GM18511 (cell line): ENCODE data around the gene AKAP12.
"Not testable (repeated sequence)": the region's sequence is repeated elsewhere in the genome, so short reads cannot be mapped to it uniquely, and the experiment has no call there.

Source experiments
- ATAC-seq: cut with Tn5 transposase; IDR thresholded peaks from one replicate; pipeline ENCODE4 v1.9.1; 2021; ENCODE audit warnings: mild to moderate bottlenecking, moderate library complexity; ENCODE audit not compliant: unreplicated experiment

AKAP12 gene

DNA sequence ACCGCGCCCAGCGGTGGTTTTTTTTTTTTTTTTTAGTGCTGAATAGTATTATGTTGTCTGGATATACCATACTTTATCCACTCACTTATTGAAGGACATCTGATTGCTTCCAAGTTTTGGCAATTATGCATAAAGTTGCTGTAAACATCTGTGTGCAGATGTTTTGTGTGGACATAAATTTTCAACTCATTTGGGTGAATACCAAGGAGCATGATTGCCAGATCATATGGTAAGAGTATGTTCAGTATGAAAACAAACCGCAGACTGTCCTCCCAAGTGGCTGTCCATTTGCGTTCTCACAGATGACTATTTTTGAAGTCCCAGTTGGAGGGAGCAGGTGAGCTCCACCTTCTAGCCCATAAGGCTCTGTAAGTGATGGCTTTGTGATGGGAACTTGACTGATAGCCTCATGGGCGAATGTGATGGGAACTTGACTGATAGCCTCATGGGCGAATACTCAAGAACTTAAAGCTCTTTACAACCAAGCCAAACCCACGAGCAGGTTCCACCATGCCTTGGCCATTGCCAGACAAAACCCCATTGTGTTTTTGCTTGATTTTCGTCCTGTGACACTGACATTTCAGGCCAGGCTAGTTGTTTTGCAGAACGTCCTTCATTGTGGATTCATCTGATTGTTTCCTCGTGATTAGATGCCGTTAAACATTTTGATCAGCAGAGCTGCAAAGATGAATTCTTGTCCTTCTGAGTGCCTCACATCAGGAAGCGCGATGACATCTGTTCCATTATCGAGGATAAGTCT is 100.6 kb downstream of the AKAP12 start:
- ATAC-seq: no peak

DNA sequence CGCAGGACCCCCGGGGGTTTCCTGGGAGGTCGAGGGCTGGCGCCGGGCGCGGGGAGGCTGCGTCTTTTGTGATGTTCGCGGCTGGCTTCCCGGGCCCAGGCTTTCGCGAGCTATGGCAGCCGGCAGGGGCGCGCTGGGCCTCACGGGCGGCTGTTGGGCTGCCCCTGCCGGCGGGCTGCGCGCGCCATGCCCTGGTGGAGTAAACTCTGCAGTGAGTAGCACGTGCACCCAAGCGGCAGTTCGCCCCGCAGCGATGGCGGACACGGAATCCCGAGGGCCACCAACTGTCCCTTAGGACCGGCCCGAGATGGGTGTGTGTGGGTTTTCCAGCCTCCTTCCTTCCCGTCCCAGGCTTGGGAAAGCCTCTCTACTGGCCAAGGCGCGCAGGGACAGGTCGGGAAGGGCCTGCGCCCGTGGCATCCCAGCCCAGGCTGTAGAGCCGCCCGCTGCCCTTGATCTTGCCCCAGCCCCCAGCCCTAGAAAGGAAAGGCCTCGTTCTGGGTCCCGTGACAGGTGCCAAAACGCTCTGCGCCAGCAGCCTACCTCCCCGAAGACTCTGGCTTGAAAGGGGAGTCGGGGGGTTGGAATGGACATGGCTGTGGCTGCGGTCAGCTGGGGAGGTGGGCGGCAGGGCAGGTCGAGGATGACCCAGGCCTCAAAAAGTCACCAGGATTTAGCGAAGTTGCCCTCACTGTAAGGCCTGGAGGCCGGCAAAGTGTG is 101.9 kb downstream of the AKAP12 start:
- no peak for ATAC-seq

GRCh38 chr6:151342750-151343149 is 103.0 kb downstream of the AKAP12 start:
- ATAC-seq: not testable (repeated sequence)

DNA sequence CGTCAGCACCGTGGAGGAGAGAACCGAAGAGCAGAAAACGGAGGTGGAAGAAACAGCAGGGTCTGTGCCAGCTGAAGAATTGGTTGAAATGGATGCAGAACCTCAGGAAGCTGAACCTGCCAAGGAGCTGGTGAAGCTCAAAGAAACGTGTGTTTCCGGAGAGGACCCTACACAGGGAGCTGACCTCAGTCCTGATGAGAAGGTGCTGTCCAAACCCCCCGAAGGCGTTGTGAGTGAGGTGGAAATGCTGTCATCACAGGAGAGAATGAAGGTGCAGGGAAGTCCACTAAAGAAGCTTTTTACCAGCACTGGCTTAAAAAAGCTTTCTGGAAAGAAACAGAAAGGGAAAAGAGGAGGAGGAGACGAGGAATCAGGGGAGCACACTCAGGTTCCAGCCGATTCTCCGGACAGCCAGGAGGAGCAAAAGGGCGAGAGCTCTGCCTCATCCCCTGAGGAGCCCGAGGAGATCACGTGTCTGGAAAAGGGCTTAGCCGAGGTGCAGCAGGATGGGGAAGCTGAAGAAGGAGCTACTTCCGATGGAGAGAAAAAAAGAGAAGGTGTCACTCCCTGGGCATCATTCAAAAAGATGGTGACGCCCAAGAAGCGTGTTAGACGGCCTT is 110.0 kb downstream of the AKAP12 start:
- no peak for ATAC-seq

GRCh38 chr6:151350442-151351145 is 110.8 kb downstream of the AKAP12 start:
- ATAC-seq: no peak

DNA sequence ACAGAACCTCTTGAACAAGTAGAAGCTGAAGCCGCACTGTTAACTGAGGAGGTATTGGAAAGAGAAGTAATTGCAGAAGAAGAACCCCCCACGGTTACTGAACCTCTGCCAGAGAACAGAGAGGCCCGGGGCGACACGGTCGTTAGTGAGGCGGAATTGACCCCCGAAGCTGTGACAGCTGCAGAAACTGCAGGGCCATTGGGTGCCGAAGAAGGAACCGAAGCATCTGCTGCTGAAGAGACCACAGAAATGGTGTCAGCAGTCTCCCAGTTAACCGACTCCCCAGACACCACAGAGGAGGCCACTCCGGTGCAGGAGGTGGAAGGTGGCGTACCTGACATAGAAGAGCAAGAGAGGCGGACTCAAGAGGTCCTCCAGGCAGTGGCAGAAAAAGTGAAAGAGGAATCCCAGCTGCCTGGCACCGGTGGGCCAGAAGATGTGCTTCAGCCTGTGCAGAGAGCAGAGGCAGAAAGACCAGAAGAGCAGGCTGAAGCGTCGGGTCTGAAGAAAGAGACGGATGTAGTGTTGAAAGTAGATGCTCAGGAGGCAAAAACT is 111.5 kb downstream of the AKAP12 start:
- no peak for ATAC-seq

DNA sequence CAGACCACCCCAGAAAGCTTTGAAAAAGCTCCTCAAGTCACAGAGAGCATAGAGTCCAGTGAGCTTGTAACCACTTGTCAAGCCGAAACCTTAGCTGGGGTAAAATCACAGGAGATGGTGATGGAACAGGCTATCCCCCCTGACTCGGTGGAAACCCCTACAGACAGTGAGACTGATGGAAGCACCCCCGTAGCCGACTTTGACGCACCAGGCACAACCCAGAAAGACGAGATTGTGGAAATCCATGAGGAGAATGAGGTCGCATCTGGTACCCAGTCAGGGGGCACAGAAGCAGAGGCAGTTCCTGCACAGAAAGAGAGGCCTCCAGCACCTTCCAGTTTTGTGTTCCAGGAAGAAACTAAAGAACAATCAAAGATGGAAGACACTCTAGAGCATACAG is 112.0 kb downstream of the AKAP12 start:
- ATAC-seq: no peak

- ATAC-seq: no peak
Observed at GRCh38 chr6:151352410-151353396, 112.9 kb downstream of the AKAP12 start.

GRCh38 chr6:151353795-151354194 is 114.0 kb downstream of the AKAP12 start:
- no peak for ATAC-seq

GRCh38 chr6:151356983-151357382 is 117.2 kb downstream of the AKAP12 start:
- ATAC-seq: not testable (repeated sequence)

DNA sequence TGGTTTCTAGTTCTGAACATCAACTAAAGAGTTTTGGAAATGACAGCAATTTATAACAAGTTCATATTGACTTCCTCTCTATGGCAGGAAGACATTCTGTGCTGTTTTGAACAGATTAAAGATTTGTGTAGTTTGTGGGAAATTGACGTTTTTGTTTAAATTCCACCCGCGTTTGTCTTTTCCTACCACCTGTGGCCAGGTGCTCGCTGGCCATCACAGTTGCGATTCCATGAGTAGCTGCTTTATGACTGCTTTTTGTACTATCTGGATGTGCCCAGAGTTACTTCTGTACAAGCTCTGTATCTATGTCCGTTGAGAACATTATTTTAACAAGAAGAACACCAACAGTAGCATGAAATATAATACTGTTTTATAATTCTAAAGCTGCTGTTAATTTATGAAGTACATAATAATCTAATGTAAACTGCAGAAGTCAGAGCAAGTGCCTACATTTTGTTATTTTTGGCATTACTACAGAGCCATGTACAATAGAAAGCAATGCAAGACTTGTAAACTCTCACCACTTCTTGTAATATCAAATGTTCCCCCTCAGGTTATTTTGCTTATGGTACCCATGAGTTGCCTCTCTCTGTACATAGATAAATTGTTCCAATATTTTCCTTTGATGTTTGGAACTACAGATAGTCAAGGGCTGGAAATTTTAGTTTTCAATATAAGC is 118.1 kb downstream of the AKAP12 start:
- ATAC-seq: no peak

DNA sequence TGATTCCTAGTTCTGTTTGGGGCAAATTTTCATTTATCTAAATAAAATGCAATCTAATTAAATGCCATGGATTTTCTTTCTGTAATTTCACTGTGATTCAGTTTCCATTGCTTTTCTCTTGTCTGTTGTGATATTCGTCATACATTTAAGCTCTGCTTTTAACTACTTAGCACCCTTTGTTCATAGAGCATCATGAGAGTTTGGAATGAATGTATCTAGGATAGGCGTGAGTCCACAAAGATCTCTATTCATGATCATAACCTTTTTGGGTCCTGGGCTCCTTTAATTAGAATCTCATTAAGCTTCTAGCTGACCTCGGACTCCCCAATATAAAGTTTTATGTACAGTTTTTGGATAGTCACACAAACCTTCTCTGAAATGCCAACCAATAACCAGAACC is 118.7 kb downstream of the AKAP12 start:
- ATAC-seq: no peak

GRCh38 chr6:151359486-151359885 is 119.7 kb downstream of the AKAP12 start:
- no peak for ATAC-seq

GRCh38 chr6:151365233-151365632 is 125.5 kb downstream of the AKAP12 start:
- ATAC-seq: no peak

- no peak for ATAC-seq
Observed at GRCh38 chr6:151370509-151371078, 130.8 kb downstream of the AKAP12 start.

- ATAC-seq: no peak
Observed at GRCh38 chr6:151372164-151372563, 132.4 kb downstream of the AKAP12 start.

- no peak for ATAC-seq
Observed at GRCh38 chr6:151374036-151374683, 134.4 kb downstream of the AKAP12 start.

DNA sequence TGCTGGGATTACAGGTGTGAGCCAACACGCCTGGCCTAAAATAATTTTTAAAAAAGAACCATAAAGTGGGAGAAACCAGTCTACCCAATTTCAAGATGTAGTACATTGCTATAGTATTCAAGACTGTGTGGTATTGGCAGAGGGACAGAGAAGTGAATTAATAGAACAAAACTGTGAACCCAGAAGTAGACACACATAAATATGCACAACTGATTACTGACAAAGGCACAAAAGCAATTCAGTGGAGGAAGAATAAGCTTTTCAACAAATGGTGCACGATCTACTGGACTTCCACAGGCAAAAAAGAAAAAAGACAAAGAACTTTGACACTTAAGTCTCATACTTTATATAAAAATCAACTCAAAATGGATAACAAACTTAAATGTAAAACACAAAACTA is 136.1 kb downstream of the AKAP12 start:
- ATAC-seq: no peak
